GM12801 (cell line): Measurements from ENCODE around the gene SLC6A3.

Experiments
- CTCF ChIP-seq: IDR thresholded peaks from one replicate; pipeline ENCODE4 v1.5.1; 2011; ENCODE audit warnings: control low read depth; ENCODE audit not compliant: insufficient read length; ENCODE audit errors: extremely low read depth

SLC6A3 gene

GRCh38 chr5:1413611-1414241 lies 31.5 kb downstream of the SLC6A3 start:
- no peak for TF ChIP-seq CTCF

- no peak for TF ChIP-seq CTCF
Observed at GRCh38 chr5:1413211-1413610, 32.0 kb downstream of the SLC6A3 start.

DNA sequence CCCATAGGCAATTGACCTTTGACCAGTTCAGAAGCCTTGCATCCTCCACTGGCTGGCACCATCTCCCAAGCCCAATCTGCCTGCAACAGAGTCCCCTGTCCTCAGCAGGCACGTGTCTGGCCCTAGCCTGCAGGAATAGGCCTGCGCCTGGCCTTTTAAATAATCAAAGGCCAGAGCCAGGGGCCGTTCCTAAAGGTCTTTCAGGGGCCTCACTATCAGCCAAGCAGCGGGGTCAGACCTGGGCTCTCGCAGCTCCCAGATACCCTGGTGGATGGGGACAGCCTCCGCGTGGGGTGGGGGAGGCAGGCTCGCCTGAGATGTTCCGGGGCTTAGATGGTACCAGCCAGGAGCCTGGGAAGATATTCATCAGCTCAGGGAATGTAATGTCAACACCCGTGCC lies 32.6 kb downstream of the SLC6A3 start:
- no peak for TF ChIP-seq CTCF

DNA sequence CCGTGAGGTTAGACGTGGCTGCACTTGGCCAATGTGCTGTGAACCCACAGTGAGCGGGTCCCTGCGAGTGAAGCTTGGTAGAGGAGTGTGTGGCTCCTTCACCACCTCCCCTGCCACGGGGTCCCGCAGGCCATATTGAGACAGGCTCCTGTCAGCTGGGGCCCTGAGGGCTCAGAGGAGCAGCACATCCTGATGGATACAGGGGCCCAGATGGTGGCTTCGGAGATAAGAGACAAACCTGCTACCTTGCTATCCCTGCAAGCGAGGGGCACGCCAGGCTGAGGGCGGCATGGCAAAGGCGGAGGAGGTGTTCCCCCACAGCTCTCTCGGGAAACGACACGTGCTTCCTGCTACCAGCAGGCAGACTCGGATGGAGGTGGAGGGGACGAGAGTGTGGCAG lies 33.1 kb downstream of the SLC6A3 start:
- no peak for TF ChIP-seq CTCF

DNA sequence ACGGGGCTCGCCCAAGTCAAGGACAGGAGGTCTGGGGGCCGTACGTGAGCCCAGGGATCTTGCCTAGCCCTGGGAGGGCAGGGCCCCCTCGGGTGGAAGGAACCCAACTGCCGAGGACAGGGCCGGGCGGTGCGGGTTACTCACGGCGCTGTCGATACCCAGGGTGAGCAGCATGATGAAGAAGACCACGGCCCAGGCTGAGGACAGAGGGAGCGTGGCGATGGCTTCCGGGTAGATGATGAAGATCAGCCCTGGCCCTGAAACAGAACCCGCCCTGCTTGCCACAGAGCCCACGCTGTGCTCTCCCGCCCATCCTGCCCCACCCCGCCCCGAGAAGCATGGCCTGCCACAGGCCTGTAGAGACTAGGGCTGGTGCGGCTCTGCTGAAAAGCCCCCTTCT lies 34.1 kb downstream of the SLC6A3 start:
- no peak for TF ChIP-seq CTCF

DNA sequence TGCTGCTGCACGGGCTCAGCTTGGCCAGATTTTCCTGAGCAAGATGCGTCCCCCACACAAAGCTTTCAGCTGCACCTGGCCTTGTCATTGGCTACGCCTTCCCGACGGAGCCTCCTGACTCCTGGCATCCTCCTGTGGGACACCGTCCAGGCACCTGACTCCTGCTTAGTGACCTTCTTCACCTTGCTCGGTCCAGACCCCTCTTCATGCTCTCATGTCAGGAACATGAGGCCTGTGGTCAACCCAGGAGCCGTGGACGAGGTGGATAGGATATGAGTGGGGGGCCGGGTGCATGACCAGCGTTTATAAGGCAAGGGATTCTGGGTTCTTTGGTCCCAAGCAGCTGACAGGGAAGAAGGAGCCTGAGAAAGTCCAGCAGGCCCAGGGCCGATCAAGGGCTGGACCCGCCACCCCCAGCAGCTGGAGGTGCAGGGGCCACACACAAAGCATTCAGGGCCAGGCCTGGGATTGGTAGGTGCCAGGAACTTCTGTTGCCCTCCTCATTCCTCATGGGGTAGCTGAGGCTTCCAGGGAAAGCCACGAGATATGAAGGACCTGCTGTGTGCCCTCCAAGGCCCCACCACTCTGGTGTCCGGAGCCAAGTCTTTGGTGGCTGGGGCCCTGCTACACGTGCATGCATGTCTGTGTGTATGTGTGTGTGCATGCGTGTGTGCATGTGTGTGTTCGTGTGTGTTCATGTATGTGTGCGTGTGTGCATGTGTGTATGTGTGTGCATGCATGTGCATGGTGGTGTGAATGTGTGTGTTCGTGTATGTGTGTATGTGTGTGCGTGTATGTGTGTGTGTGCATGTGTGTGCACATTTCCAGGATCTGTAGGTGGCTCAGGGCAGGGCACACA lies 34.9 kb downstream of the SLC6A3 start:
- TF ChIP-seq CTCF = no peak

GRCh38 chr5:1409381-1410110 lies 35.7 kb downstream of the SLC6A3 start:
- no peak for TF ChIP-seq CTCF
